SK-N-SH treated with all-trans-retinoic acid at 6 μM for 48 hours (cell line): ENCODE data around the gene MAPK7.

Experiments used
- BACH2 ChIP-seq: fragments of 250-450 bp; sonication (Bioruptor Pico); IDR thresholded peaks from 2 replicates; pipeline ENCODE4 v1.9.0; 2021; ENCODE audit warnings: mild to moderate bottlenecking, borderline replicate concordance
- GLIS3 ChIP-seq: fragments of 250-450 bp; sonication (Bioruptor Pico); IDR thresholded peaks from 2 replicates; pipeline ENCODE4 v1.5.0; 2020; ENCODE audit warnings: mild to moderate bottlenecking, moderate library complexity
- RARB ChIP-seq: fragments of 250-450 bp; sonication (Bioruptor Pico); IDR thresholded peaks from 2 replicates; pipeline ENCODE4 v1.8.0; 2021; ENCODE audit warnings: mild to moderate bottlenecking, moderate library complexity
- SNAI2 ChIP-seq: fragments of 250-450 bp; sonication (Bioruptor Pico); IDR thresholded peaks from 2 replicates; pipeline ENCODE4 v1.5.0; 2020; ENCODE audit warnings: mild to moderate bottlenecking, moderate library complexity
- TCF4 ChIP-seq: fragments of 250-450 bp; sonication (Bioruptor Pico); IDR thresholded peaks from 2 replicates; pipeline ENCODE4 v1.8.0; 2021; ENCODE audit warnings: mild to moderate bottlenecking, moderate library complexity, borderline replicate concordance
- TOX ChIP-seq: fragments of 250-450 bp; sonication (Bioruptor Pico); IDR thresholded peaks from 2 replicates; pipeline ENCODE4 v1.8.0; 2021; ENCODE audit warnings: mild to moderate bottlenecking, moderate library complexity, borderline replicate concordance
- ZFP3 ChIP-seq: fragments of 250-450 bp; sonication (Bioruptor Pico); IDR thresholded peaks from 2 replicates; pipeline ENCODE4 v1.5.0; 2020; ENCODE audit warnings: mild to moderate bottlenecking, moderate library complexity
- ZFP30 ChIP-seq: fragments of 450-650 bp; formaldehyde crosslinking; IDR thresholded peaks from 2 replicates; pipeline ENCODE4 v1.5.0; 2022; ENCODE audit warnings: mild to moderate bottlenecking, moderate library complexity
- ZNF8 ChIP-seq: fragments of 450-650 bp; formaldehyde crosslinking; IDR thresholded peaks from 2 replicates; pipeline ENCODE4 v1.5.0; 2020; ENCODE audit warnings: mild to moderate bottlenecking, moderate library complexity
- TF ChIP-seq, protein P1 (sequence below): fragments of 250-450 bp; sonication (Bioruptor Pico); IDR thresholded peaks from 2 replicates; pipeline ENCODE4 v1.8.0; 2021; ENCODE audit warnings: low read depth, mild to moderate bottlenecking, moderate library complexity, borderline replicate concordance
- TF ChIP-seq, protein P2 (sequence below): fragments of 250-450 bp; sonication (Bioruptor Pico); IDR thresholded peaks from 2 replicates; pipeline ENCODE4 v1.8.0; 2020; ENCODE audit warnings: mild to moderate bottlenecking, moderate library complexity, borderline replicate concordance
- TF ChIP-seq, protein P3 (sequence below): fragments of 250-450 bp; sonication (Bioruptor Pico); IDR thresholded peaks from 2 replicates; pipeline ENCODE4 v1.5.1; 2020; ENCODE audit warnings: low read depth, mild to moderate bottlenecking, moderate library complexity

DNA sequence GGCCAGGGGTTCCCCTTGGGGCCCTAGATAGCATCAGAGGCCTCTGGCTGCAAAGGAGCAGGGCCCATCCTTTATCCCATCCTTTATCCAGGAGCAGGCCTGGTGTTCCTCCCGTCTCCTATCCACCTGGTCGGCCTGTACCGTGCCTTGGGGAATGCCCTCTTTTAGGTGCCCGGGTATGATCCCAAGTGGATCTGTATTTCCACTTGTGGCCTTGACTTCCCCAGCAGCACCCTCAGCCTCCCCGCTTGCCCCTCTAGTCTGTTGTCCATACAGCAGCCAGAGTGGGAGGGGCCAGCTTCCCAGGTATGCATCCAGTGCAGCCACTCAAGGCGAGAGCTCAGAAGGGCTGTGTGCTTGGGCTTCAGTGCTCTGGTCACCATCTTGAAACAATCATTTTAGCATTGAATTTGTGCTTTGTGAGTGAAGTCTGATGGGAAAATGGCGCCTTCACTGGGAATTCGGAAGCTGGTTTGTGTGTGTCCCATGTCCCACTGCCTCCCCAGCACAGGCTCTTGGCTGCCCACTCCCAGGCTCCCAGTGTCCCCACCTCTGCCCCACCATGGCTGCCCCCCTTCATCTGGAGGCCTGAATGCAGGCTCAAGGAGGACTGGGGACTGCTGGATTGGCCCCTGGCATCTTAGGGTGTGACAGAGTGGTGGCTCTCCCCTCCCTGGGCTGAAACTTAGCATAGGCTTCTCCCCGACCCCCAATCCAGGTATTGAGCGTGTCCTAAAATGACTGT lies 29.5 kb downstream of the MAPK7 start:
- no peak for TF ChIP-seq SNAI2 (CRISPR knock-in tag)
- TF ChIP-seq, protein P1, sequence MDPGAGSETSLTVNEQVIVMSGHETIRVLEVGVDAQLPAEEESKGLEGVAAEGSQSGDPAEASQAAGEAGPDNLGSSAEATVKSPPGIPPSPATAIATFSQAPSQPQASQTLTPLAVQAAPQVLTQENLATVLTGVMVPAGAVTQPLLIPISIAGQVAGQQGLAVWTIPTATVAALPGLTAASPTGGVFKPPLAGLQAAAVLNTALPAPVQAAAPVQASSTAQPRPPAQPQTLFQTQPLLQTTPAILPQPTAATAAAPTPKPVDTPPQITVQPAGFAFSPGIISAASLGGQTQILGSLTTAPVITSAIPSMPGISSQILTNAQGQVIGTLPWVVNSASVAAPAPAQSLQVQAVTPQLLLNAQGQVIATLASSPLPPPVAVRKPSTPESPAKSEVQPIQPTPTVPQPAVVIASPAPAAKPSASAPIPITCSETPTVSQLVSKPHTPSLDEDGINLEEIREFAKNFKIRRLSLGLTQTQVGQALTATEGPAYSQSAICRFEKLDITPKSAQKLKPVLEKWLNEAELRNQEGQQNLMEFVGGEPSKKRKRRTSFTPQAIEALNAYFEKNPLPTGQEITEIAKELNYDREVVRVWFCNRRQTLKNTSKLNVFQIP (CRISPR knock-in tag), result no peak
- no peak for TF ChIP-seq ZNF8 (CRISPR knock-in tag)
- TF ChIP-seq, protein P2, sequence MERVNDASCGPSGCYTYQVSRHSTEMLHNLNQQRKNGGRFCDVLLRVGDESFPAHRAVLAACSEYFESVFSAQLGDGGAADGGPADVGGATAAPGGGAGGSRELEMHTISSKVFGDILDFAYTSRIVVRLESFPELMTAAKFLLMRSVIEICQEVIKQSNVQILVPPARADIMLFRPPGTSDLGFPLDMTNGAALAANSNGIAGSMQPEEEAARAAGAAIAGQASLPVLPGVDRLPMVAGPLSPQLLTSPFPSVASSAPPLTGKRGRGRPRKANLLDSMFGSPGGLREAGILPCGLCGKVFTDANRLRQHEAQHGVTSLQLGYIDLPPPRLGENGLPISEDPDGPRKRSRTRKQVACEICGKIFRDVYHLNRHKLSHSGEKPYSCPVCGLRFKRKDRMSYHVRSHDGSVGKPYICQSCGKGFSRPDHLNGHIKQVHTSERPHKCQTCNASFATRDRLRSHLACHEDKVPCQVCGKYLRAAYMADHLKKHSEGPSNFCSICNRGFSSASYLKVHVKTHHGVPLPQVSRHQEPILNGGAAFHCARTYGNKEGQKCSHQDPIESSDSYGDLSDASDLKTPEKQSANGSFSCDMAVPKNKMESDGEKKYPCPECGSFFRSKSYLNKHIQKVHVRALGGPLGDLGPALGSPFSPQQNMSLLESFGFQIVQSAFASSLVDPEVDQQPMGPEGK (CRISPR knock-in tag), result no peak
- no peak for TF ChIP-seq TCF4 (CRISPR knock-in tag)
- no peak for TF ChIP-seq RARB
- TF ChIP-seq GLIS3 (CRISPR knock-in tag), result no peak
- TF ChIP-seq, protein P3, sequence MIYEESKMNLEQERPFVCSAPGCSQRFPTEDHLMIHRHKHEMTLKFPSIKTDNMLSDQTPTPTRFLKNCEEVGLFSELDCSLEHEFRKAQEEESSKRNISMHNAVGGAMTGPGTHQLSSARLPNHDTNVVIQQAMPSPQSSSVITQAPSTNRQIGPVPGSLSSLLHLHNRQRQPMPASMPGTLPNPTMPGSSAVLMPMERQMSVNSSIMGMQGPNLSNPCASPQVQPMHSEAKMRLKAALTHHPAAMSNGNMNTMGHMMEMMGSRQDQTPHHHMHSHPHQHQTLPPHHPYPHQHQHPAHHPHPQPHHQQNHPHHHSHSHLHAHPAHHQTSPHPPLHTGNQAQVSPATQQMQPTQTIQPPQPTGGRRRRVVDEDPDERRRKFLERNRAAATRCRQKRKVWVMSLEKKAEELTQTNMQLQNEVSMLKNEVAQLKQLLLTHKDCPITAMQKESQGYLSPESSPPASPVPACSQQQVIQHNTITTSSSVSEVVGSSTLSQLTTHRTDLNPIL, result no peak
- TF ChIP-seq ZFP3 (CRISPR knock-in tag), result no peak
- TF ChIP-seq TOX (CRISPR knock-in tag), result no peak
- TF ChIP-seq ZFP30, result no peak
- no peak for TF ChIP-seq BACH2 (CRISPR knock-in tag)
